ENCODE data around the gene TUBA3D.
"Not testable (repeated sequence)": the region's sequence is repeated elsewhere in the genome, so short reads cannot be mapped to it uniquely, and the experiment has no call there.

- not testable (repeated sequence) for TF ChIP-seq CTCF (IDR thresholded peaks at IDR 0.05; ENCODE audit: insufficient read depth, low read length, poor library complexity, severe bottlenecking); EZH2phosphoT487 (conservative IDR thresholded peaks at IDR 0.05; ENCODE audit: low read length)
Measured at GRCh38 chr2:131471624-131472023, 4.3 kb upstream of the TUBA3D start.

Data from SU-DHL-6 (cell line).